ENCODE data around the gene PUS10.
A peak's percentile ranks its signal among the peaks of the same experiment; 100 is the strongest.

PUS10 gene

GRCh38 chr2:60966507-60967405 is 51.3 kb downstream of the PUS10 start:
- H3K4me3 ChIP-seq (ENCODE audit: low read length), result no peak overlapping the region
- no peak for TF ChIP-seq CTCF (conservative IDR thresholded peaks at IDR 0.05; ENCODE audit: low read length)
- DNase-seq (ENCODE audit: low read depth), result no peak

DNA sequence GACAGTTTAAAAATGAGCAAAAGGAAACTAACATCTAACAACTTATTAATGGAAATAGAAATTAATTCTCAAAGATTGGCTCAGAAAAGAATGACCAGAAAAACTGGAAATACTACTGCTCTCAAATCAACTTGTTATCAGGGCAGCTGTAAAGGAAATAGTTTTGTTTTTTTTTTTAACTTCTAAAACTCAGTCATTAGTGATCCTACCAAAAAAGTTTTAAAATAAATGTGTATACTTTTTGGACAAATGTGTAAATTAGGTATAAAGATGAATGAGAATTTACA is 52.6 kb downstream of the PUS10 start:
- no peak for TF ChIP-seq CTCF (conservative IDR thresholded peaks at IDR 0.05; ENCODE audit: low read length)
- H3K4me3 ChIP-seq (ENCODE audit: low read length), result no peak overlapping the region
- no peak for DNase-seq (ENCODE audit: low read depth)

GRCh38 chr2:60964651-60965498 is 53.2 kb downstream of the PUS10 start:
- no peak overlapping the region for H3K4me3 ChIP-seq (ENCODE audit: low read length)

GRCh38 chr2:60963190-60963589 is 54.9 kb downstream of the PUS10 start:
- DNase-seq (ENCODE audit: low read depth), result no peak
- no peak overlapping the region for H3K4me3 ChIP-seq (ENCODE audit: low read length)
- no peak for TF ChIP-seq CTCF (conservative IDR thresholded peaks at IDR 0.05; ENCODE audit: low read length)

More at GRCh38 chr2:60964651-60965498, 53.2 kb downstream of the PUS10 start:
- DNase-seq (ENCODE audit: low read depth), result no peak
- no peak for TF ChIP-seq CTCF (conservative IDR thresholded peaks at IDR 0.05; ENCODE audit: low read length)

- TF ChIP-seq CTCF (conservative IDR thresholded peaks at IDR 0.05; ENCODE audit: low read length), result no peak
- no peak for DNase-seq (ENCODE audit: low read depth)
- no peak overlapping the region for H3K4me3 ChIP-seq (ENCODE audit: low read length)
Measured at GRCh38 chr2:60962528-60962927, 55.5 kb downstream of the PUS10 start.

DNA sequence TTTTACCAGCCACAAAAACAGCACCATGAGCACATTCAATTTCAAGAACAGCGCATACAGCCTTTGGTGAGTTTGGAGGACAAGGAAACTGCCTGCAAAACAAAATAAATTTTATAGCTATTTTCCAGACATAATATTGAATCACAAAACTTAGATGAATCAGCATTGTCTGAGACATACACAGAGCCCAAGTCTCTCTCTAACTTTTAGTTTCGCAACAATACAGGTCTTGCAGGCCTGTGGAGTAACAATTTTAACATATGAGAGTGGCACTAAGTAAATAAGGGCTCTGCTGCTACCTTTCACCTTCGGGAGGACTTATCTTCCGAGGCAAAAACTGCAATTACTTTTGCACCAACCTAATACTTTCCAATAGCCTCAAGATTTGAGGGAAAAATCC is 56.6 kb downstream of the PUS10 start:
- peak; percentile 77 for DNase-seq (ENCODE audit: low read depth)
- no peak for TF ChIP-seq CTCF (conservative IDR thresholded peaks at IDR 0.05; ENCODE audit: low read length)
- H3K4me3 ChIP-seq (ENCODE audit: low read length), result no peak overlapping the region

Measured in AG10803 (cell line).